Measurements from ENCODE around the gene TRUB1. TPM values are rescaled to one million over a fixed set of nuclear protein-coding genes. Genes with fewer than 3 reads are reported as not detected.

TRUB1 gene
- polyA plus RNA-seq, 1 donor, result 20.0 TPM

- DNase-seq, result no peak
Observed at GRCh38 chr10:114982989-114983388, 45.0 kb downstream of the TRUB1 start.

DNA sequence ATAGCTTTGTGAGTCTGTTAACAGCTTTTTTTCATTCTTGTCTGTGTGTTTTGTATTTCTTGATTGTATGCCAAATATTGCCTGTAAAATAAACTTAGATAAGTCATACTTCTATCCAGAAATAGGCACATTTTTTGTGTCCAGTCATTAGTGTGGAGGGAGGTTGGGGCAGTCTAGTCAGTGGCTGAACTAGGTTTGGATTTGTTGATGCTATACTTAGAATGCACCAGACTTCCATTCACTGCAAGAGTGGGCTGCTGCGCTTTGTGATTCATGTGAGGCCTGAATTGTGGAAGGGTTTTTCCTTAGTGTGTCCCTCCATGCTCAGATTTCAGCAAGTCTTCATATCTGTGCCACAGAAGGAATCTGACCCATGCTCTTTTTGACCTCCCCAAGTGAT lies 50.0 kb downstream of the TRUB1 start:
- no peak for DNase-seq

GRCh38 chr10:114990586-114990985 lies 52.6 kb downstream of the TRUB1 start:
- DNase-seq, result peak; percentile 11

GRCh38 chr10:114990991-114991390 lies 53.0 kb downstream of the TRUB1 start:
- DNase-seq, result no peak

- DNase-seq, result no peak
Observed at GRCh38 chr10:114992189-114992775, 54.3 kb downstream of the TRUB1 start.

DNA sequence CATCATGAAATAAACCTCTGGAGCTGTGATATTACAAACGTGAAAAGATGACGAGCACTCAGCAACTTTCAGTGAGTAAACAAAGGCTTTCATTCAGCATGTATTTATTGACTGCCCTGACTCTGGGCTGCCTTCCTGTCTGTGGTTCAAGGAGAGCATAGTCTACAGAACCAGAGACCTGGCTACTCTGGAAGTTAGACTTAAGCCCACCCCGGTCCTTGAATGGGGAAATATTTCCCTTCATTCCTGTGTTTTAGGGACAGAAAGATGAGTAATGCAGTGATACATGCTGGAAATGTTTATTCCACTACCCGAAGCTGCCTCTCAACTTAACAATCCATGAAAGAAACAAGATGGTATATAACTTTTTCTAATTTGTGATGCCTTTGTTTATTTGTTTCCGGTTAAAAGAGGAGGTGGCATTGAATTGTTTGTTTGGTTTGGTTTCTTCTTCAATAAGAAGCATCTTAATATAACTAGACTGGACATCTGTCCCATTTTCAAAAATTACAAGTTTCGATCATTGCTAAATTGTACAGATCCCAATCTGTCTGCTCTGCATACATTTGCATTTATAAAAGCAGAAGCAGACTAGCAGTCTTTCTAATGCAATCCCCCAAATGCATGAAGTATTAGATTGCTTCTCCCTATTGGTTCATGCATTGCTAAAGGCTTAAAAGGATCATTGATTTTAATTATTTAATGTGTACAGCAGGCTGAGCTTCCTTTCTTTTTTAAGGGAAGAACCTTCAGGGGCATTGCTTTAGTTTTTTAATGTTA lies 57.7 kb downstream of the TRUB1 start:
- no peak for DNase-seq

- DNase-seq, result no peak
Observed at GRCh38 chr10:114996542-114996941, 58.5 kb downstream of the TRUB1 start.

DNA sequence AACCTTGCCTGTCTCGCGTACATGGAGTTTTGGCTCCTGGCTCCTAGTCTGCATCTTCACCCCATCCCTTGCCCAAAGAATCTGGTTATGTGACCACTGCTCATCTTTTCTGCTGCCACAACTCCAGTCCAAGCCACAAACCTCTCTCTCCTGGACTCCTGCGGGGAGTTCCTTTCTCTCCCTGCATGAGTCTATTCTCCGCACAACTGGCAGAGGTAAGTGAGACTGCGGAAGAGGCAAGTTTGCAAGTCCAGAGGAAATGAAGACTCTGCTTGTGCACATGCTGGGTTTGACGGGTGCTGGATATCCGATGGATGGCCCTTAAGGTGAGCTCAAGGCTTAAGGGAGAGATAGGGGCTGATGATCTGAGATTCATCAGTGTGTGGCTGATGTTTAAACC lies 61.0 kb downstream of the TRUB1 start:
- DNase-seq, result no peak

DNA sequence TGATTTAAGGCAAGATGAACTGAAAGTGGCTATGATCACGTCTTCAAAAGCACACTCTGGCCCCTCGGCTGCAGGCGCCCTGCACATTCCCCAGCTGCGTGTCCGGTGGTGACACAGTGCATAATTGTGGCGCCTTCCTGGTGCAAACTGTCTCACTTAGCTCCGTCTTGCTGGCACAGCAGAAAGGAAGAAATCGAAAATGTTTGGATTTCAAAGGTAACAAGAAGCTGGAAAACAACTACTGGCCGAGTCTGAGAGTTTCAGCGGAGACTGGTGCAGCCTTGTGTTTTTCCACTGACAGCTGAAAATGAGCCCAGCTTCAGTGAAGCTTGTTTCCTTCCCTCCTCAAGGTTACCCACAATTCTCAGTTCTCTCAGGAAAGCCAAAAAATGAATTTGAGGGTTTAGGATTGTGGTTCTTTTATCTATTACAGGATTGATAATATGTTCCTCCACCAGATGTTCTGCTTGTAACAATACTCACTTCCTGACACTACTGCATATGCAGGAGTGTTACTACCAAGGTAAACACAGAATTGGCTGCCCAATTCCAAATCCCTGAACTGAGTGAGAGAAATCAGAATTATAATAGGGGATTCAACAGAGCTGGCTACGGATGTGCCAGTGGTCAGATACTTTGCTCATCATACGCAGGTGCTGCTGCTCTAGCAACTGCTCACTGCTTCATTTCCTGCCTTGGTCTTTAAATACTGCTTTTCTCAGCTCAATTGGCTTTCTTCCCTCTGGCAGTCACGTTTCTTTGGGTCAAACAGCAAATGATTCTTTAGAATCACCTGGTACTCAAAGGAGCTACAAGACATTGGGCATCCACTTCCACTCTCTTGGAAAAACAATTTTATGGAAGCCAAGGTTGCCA lies 63.7 kb downstream of the TRUB1 start:
- DNase-seq, result peak; percentile 31

DNA sequence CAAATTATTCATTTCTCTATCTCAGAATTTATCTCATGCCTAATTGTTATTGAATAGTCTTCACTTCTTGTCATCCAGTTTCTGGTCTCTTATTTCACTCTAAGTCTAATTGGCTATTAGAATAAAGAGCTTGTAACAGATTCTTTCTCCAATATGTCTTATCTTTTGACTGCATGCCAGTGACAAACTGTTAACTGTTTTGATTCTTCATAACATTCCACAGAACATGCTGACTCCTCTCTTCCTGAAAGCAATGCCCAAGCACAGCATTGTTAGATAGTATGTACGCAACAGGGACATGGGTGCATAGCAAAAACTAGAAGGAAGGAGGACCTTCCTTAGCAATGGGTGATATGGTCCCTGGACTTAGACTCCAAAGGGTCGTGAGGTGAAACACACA lies 65.4 kb downstream of the TRUB1 start:
- DNase-seq, result no peak

DNA sequence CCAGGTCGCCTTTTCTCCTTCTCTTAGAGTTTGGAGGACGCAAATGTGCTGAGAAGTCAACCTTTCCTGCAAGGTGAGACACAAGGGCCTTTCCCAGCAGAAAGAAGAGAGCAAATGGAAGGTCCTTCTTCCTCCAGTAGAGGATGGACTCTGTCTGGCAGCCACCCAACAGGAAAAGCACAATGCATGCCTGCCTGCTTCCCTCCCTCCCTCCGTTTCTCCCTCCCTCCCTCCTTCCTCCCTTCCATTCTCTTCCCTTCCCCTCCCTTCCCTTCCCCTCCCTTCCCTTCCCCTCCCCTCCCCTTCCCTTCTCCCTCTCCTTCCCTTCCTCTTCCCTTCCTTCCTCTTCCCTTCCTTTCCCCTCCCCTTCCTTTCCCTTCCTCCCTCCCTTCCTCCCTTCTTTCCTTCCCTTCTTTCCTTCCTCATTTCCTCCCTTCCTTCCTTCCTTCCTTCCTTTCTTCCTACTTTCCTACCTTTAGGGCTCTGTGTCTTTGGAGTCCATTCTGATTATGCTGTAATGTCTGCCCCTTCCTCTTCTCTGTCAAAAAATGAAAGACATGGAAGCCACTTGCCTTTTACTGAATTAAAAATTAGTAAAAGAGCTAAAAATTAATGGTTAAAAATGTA lies 66.4 kb downstream of the TRUB1 start:
- DNase-seq, result no peak

DNA sequence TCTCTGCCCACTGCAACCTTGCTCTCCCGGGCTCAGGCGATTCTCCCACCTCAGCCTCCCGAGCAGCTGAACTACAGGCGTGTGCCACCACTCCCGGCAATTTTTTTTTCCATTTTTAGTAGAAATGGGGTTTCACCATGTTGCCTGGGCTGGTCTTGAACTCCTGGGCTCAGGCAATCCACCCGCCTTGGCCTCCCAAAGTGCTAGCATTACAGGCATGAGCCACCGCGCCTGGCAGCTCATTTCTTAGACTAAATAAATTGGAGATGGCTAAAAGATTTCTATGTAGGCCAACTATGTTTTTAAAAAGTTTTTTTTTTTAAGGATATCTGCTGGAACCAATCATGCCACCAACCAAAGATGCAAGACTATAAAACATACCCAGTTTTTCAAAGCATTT lies 67.8 kb downstream of the TRUB1 start:
- no peak for DNase-seq

DNA sequence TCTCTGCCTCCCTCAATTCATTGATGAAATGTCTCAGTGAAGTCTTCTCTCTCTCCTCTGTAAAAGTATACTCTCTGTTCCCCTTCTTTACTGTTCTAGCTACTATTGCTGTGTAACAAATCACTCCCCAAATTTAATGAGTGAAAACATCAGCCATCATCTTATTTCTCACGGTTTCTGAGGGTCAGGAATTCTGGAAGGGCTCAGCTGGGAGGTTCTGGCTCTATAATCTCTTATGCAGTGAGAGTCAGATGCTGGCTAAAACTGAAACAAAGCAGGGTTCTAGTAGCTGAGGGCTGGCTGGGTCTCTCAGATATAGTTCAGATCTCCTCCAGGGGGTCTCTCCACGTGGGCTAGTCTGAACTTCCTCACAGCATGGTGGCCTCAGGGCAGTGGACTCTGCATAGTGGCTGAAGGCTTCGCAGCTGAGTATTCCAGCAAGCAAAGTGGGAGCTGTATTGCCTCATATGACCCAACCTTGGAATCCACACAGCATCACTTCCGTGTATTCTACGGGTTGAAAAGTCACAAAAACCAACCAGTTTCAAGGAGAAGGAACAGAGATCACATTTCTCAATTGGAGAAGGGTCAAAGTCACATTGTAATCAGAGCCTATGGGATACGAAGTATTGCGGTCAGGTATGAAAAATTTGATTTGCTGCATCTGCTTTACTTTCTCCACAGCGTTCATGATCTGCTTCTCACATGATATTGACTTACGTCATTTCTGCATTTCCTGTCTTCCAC lies 80.4 kb downstream of the TRUB1 start:
- no peak for DNase-seq

GRCh38 chr10:115020449-115020848 lies 82.5 kb downstream of the TRUB1 start:
- no peak for DNase-seq

- no peak for DNase-seq
Observed at GRCh38 chr10:115022733-115023132, 84.7 kb downstream of the TRUB1 start.

GRCh38 chr10:115023715-115024114 lies 85.7 kb downstream of the TRUB1 start:
- DNase-seq, result no peak

- DNase-seq, result no peak
Observed at GRCh38 chr10:115024371-115024770, 86.4 kb downstream of the TRUB1 start.

- DNase-seq, result no peak
Observed at GRCh38 chr10:115026056-115026745, 88.2 kb downstream of the TRUB1 start.

GRCh38 chr10:115026746-115027140 lies 88.7 kb downstream of the TRUB1 start:
- DNase-seq, result no peak

Data from hindlimb muscle (tissue), 1 donor.